Fibroblast of mammary gland (primary cell): Measurements from ENCODE around the gene AANAT.

Source experiments
- DNase-seq: peaks from one replicate; pipeline ENCODE4 v3.0.0-alpha.2; 2010; ENCODE audit warnings: low read depth
- H3K4me3 ChIP-seq: 2 replicates; pipeline ENCODE4 v1.5.1; 2011; ENCODE audit warnings: low read depth, mild to moderate bottlenecking, low read length, moderate library complexity; ENCODE audit not compliant: control insufficient read depth
- TF ChIP-seq, protein P1 (sequence below): conservative IDR thresholded peaks from 2 replicates; pipeline ENCODE4 v1.5.1; 2011; ENCODE audit warnings: low read depth, low read length, inconsistent platforms; ENCODE audit not compliant: control insufficient read depth, insufficient read depth

AANAT gene

DNA sequence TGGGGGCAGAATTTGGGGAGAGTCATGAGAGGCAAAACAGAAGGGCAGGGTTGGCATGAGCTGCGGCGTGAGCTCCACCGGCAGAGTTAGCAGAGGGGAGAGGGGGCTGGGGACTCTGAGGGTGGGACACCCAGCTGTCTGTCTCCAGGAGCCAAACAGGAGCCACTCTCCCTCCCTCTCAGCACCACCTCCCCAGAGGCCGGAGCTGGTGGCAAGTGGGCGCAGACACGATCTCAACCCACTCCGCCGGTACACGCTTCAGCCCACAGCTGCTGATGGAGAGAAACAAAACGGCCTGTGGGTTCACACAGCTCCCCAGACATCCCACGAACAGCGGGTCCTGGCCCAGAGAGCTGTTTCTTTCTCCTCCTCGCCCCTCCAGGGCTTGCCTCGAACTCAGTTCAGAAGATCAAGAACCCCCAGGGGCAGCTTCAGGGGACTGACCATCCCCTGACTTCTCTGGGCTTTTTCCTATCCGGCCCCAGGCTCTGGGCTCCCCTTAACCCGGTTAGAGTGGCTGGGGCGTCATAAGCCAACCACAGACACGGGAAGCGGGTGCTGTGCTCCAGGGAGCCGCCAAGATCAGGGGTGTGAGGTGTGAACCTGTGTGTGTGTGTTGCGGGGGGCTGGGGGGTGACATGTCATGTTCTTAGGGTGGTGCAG is 26.2 kb downstream of the AANAT start:
- no peak for DNase-seq
- TF ChIP-seq, protein P1, sequence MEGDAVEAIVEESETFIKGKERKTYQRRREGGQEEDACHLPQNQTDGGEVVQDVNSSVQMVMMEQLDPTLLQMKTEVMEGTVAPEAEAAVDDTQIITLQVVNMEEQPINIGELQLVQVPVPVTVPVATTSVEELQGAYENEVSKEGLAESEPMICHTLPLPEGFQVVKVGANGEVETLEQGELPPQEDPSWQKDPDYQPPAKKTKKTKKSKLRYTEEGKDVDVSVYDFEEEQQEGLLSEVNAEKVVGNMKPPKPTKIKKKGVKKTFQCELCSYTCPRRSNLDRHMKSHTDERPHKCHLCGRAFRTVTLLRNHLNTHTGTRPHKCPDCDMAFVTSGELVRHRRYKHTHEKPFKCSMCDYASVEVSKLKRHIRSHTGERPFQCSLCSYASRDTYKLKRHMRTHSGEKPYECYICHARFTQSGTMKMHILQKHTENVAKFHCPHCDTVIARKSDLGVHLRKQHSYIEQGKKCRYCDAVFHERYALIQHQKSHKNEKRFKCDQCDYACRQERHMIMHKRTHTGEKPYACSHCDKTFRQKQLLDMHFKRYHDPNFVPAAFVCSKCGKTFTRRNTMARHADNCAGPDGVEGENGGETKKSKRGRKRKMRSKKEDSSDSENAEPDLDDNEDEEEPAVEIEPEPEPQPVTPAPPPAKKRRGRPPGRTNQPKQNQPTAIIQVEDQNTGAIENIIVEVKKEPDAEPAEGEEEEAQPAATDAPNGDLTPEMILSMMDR, result no peak
- no peak overlapping the region for H3K4me3 ChIP-seq

DNA sequence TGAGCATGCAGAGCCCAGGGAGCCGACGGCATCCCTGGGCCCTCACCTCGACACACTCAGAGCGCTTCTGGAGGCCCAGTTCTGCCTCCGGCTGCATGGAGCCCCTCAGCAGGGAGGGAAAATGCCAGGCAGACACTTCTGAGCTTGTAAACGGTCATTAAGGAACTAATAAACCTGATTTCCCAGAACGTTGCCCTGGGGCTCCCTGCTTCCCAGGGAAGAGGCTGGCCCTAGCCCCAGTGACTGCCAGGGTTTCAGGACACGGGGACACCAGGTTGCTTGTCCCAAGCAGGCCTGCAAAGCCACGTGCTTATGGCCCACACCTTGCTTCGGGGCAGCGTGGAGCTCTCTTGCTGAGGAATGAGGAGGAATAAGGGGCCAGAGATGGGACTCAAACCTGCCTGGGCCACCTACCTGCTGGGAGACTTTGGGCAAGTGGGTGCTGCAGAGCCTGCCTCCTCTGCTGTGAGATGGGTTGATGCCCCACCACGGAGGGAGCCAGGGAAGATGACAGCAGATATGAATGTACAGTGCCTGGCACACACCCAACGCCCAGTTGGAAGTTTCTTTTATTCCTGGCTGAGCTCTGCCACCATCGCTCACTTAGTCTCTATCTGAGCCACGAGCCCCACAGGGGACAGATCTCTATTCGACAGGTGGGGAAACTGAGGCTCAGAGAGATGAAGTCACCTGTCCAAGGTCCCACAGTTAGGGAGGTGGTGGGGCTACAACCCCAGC is 28.4 kb downstream of the AANAT start:
- TF ChIP-seq, protein P1, result no peak
- H3K4me3 ChIP-seq, result no peak overlapping the region
- no peak for DNase-seq

DNA sequence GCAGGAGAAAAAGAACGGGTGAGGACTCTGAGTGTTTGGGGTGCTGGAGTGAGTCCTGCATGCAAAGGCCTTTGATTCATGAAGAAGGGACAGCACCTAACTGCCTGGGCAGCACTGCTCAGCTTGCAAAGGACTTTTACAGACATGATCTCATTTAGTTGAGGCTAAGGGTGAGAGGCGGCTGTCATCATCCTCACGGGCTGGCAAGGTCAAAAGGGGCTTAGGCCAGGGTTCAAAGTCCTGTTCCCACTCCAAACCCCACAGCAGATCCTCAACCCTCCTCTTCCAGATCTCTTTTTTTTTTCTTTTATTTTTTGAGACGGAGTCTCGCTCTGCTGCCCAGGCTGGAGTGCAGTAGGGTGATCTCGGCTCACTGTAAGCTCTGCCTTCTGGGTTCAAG is 29.1 kb downstream of the AANAT start:
- DNase-seq, result no peak
- H3K4me3 ChIP-seq, result no peak overlapping the region
- TF ChIP-seq, protein P1, result no peak

DNA sequence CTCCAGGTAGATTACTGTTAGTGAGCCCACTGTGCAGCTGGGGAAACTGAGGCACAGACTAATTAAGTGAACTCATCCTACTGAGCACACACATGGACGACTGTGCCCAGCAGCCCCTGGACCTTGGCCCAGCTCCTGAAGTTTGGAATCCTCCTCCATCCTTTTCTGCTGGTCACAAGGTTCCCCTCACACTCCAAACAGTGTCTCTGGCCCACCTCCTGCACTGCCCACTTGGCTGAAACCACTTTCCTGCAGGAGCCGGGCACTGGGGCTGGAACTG is 30.2 kb downstream of the AANAT start:
- TF ChIP-seq, protein P1, result no peak
- no peak overlapping the region for H3K4me3 ChIP-seq
- DNase-seq, result no peak

DNA sequence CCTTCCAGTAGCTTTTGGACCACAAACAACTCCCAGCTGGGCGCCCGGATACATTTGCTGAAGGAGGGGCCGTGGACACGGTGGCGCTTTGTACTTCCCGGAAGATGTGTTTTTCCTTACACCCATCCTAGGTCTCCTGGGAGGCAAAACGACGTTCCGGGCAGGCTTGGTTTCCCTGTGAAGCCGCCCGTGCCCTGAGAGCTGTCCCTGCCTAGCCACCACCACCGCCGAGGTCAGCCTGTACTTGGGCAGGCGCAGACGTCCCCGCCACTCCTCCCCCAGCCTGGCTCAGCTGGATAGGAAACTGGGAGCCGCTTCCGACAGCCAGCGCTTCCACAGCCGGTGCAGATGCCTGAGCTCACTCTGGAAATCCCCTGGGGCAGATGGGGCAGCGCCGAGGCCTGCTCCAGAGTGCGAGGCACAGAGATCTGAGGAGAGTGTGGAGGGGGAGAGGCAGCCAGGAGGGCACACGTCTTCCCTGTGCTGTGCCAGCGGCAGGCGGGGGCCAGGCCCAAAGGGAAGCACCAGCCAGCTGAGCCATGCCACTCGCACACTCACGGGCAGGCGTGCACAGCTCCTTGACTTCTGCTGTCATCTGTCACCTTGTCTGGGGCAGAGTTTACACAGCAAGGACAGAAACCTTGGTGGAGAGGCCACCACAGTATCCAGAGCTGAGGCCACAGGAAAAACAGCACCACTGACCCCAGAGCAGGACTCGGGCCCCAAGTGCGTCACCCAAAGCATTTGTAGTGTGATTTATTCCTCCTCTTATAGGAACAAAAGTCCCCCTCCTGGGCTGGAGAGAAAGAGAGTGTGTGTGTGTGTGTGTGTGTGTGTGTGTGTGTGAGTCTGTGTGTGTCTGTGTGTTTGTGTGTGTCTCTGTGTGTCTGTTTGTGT is 30.8 kb downstream of the AANAT start:
- TF ChIP-seq, protein P1, result no peak
- H3K4me3 ChIP-seq, result no peak overlapping the region
- DNase-seq, result peak; percentile 69

DNA sequence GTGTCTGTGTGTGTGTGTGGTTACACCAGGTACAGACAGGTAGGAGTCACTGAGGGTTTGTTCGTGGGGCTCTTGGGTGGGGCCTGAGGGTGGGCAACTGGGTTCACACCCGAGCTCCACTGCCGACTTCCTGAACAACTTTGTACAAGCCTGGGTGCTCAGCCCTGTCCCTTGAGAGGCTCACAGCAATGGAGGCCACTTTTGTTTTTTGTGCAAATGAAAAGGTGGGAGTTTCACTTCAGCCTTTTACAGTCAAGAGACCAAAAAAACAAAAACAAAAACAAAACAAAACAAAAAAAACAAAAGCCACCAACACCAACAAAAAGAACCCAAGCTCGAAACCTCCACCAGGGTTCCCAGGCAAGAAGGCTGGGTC is 31.5 kb downstream of the AANAT start:
- DNase-seq, result no peak
- TF ChIP-seq, protein P1, result no peak
- no peak overlapping the region for H3K4me3 ChIP-seq
